ENCODE measurements around the gene GPBP1.

DNA sequence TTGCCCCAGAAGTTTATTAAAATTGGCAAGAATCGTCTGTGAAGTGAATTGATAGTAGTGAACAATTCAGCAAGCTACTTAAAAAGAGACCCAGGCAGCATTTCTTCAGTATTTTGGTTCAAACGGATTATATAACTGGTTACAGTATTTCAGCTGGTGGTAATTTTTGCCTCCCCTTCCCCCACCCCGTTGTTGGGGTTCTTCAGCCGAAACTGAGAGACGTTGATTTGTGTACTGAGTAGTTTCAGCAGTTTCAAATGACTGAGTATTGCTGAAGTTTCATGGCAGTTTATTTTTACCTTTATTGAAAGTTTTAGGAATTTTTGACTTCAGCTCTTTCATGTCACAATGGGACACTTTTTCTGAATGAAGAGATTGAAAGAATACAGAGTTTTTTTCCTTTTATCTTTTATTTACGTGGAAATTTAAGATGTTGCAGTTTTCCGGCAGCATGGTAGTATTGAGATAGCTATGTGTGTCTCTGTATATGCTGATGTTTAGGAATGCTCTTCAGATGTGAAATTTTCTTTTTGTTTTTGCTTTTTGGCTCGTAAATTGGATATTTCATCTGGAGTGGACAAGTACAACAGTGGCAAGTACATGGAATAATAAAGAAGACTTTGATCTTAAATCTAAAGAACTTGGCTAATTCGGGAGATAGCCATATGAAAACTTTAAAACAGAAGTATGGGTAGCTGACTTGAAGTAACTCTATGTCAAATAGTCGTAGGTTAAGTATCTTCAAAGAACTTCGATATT is 1.9 kb downstream of the GPBP1 start:
- no peak for TF ChIP-seq EZH2phosphoT487 (IDR thresholded peaks at IDR 0.05; ENCODE audit: unreplicated experiment)
- TF ChIP-seq, protein P1, sequence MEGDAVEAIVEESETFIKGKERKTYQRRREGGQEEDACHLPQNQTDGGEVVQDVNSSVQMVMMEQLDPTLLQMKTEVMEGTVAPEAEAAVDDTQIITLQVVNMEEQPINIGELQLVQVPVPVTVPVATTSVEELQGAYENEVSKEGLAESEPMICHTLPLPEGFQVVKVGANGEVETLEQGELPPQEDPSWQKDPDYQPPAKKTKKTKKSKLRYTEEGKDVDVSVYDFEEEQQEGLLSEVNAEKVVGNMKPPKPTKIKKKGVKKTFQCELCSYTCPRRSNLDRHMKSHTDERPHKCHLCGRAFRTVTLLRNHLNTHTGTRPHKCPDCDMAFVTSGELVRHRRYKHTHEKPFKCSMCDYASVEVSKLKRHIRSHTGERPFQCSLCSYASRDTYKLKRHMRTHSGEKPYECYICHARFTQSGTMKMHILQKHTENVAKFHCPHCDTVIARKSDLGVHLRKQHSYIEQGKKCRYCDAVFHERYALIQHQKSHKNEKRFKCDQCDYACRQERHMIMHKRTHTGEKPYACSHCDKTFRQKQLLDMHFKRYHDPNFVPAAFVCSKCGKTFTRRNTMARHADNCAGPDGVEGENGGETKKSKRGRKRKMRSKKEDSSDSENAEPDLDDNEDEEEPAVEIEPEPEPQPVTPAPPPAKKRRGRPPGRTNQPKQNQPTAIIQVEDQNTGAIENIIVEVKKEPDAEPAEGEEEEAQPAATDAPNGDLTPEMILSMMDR (conservative IDR thresholded peaks at IDR 0.05; ENCODE audit: low read depth in 2 of 2) = no peak
- TF ChIP-seq JUNB (IDR thresholded peaks at IDR 0.05; ENCODE audit: unreplicated experiment) = no peak
- no peak for TF ChIP-seq EZH2 (IDR thresholded peaks at IDR 0.05; ENCODE audit: low read depth, unreplicated experiment)
- TF ChIP-seq, protein P2, sequence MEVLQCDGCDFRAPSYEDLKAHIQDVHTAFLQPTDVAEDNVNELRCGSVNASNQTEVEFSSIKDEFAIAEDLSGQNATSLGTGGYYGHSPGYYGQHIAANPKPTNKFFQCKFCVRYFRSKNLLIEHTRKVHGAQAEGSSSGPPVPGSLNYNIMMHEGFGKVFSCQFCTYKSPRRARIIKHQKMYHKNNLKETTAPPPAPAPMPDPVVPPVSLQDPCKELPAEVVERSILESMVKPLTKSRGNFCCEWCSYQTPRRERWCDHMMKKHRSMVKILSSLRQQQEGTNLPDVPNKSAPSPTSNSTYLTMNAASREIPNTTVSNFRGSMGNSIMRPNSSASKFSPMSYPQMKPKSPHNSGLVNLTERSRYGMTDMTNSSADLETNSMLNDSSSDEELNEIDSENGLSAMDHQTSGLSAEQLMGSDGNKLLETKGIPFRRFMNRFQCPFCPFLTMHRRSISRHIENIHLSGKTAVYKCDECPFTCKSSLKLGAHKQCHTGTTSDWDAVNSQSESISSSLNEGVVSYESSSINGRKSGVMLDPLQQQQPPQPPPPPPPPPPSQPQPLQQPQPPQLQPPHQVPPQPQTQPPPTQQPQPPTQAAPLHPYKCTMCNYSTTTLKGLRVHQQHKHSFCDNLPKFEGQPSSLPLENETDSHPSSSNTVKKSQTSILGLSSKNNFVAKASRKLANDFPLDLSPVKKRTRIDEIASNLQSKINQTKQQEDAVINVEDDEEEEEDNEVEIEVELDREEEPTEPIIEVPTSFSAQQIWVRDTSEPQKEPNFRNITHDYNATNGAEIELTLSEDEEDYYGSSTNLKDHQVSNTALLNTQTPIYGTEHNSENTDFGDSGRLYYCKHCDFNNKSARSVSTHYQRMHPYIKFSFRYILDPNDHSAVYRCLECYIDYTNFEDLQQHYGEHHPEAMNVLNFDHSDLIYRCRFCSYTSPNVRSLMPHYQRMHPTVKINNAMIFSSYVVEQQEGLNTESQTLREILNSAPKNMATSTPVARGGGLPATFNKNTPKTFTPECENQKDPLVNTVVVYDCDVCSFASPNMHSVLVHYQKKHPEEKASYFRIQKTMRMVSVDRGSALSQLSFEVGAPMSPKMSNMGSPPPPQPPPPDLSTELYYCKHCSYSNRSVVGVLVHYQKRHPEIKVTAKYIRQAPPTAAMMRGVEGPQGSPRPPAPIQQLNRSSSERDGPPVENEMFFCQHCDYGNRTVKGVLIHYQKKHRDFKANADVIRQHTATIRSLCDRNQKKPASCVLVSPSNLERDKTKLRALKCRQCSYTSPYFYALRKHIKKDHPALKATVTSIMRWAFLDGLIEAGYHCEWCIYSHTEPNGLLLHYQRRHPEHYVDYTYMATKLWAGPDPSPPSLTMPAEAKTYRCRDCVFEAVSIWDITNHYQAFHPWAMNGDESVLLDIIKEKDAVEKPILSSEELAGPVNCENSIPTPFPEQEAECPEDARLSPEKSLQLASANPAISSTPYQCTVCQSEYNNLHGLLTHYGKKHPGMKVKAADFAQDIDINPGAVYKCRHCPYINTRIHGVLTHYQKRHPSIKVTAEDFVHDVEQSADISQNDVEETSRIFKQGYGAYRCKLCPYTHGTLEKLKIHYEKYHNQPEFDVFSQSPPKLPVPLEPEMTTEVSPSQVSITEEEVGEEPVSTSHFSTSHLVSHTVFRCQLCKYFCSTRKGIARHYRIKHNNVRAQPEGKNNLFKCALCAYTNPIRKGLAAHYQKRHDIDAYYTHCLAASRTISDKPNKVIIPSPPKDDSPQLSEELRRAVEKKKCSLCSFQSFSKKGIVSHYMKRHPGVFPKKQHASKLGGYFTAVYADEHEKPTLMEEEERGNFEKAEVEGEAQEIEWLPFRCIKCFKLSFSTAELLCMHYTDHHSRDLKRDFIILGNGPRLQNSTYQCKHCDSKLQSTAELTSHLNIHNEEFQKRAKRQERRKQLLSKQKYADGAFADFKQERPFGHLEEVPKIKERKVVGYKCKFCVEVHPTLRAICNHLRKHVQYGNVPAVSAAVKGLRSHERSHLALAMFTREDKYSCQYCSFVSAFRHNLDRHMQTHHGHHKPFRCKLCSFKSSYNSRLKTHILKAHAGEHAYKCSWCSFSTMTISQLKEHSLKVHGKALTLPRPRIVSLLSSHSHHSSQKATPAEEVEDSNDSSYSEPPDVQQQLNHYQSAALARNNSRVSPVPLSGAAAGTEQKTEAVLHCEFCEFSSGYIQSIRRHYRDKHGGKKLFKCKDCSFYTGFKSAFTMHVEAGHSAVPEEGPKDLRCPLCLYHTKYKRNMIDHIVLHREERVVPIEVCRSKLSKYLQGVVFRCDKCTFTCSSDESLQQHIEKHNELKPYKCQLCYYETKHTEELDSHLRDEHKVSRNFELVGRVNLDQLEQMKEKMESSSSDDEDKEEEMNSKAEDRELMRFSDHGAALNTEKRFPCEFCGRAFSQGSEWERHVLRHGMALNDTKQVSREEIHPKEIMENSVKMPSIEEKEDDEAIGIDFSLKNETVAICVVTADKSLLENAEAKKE (CRISPR knock-in tag; IDR thresholded peaks at IDR 0.05) = no peak

All from GM23338 (cell line).